WERI-Rb-1 (cell line): ENCODE measurements around the gene MED27.

ENCODE experiments used
- DNase-seq: peaks from one replicate; pipeline ENCODE4 v3.0.0-alpha.2; 2020
- H3K27ac ChIP-seq: fragments of 250-450 bp; sonication (Bioruptor Pico); 2 replicates; pipeline ENCODE4 v1.5.1; 2020; ENCODE audit warnings: mild to moderate bottlenecking, moderate library complexity
- H3K27me3 ChIP-seq: fragments of 250-450 bp; sonication (Bioruptor Pico); 2 replicates; pipeline ENCODE4 v1.5.1; 2021; ENCODE audit warnings: mild to moderate bottlenecking, low read depth, moderate library complexity; ENCODE audit not compliant: insufficient read depth, severe bottlenecking
- H3K36me3 ChIP-seq: fragments of 250-450 bp; sonication (Bioruptor Pico); 2 replicates; pipeline ENCODE4 v1.5.1; 2020; ENCODE audit warnings: mild to moderate bottlenecking, moderate library complexity
- H3K4me3 ChIP-seq: 2 replicates; pipeline ENCODE4 v1.5.1; 2011; ENCODE audit warnings: low read depth, mild to moderate bottlenecking, control low read depth, low read length
- H3K9me3 ChIP-seq: fragments of 250-450 bp; sonication (Bioruptor Pico); 2 replicates; pipeline ENCODE4 v1.5.1; 2021; ENCODE audit warnings: mild to moderate bottlenecking, moderate library complexity; ENCODE audit not compliant: severe bottlenecking
- CTCF ChIP-seq: IDR thresholded peaks from 2 replicates; pipeline ENCODE4 v1.5.1; 2011; ENCODE audit warnings: low read depth, mild to moderate bottlenecking, control low read depth, inconsistent platforms, low read length

The MED27 gene

GRCh38 chr9:131899296-131900228, 180.1 kb downstream of the MED27 start:
- H3K27ac ChIP-seq = no peak overlapping the region
- no peaks in the 10 kb centered on the region for H3K9me3 ChIP-seq
- TF ChIP-seq CTCF = no peak

GRCh38 chr9:131892902-131893500, 186.7 kb downstream of the MED27 start:
- H3K9me3 ChIP-seq = no peaks in the 10 kb centered on the region
- H3K27ac ChIP-seq = no peak overlapping the region
- H3K27me3 ChIP-seq = no peaks in the 10 kb centered on the region
- TF ChIP-seq CTCF = no peak
- no peak for DNase-seq
- H3K4me3 ChIP-seq = no peak overlapping the region
- H3K36me3 ChIP-seq = peaks cover 24% of the 10 kb centered on the region

More at GRCh38 chr9:131899296-131900228, 180.1 kb downstream of the MED27 start:
- peaks cover 9% of the 10 kb centered on the region for H3K36me3 ChIP-seq
- DNase-seq = no peak
- no peak overlapping the region for H3K4me3 ChIP-seq
- no peaks in the 10 kb centered on the region for H3K27me3 ChIP-seq

GRCh38 chr9:131892162-131892707, 187.4 kb downstream of the MED27 start:
- no peak for DNase-seq
- peaks cover 24% of the 10 kb centered on the region for H3K36me3 ChIP-seq
- H3K27me3 ChIP-seq = no peaks in the 10 kb centered on the region
- H3K4me3 ChIP-seq = no peak overlapping the region
- H3K27ac ChIP-seq = no peak overlapping the region
- no peak for TF ChIP-seq CTCF
- H3K9me3 ChIP-seq = no peaks in the 10 kb centered on the region

- Histone ChIP-seq H3K36me3 (peaks cover 24% of the 10 kb centered on the region), H3K9me3 (no peaks in the 10 kb centered on the region), H3K27me3 (no peaks in the 10 kb centered on the region), H3K27ac (no peak overlapping the region), H3K4me3 (no peak overlapping the region)
- TF ChIP-seq CTCF = no peak
- DNase-seq = no peak
Measured at GRCh38 chr9:131891598-131891997, 188.1 kb downstream of the MED27 start.

DNA sequence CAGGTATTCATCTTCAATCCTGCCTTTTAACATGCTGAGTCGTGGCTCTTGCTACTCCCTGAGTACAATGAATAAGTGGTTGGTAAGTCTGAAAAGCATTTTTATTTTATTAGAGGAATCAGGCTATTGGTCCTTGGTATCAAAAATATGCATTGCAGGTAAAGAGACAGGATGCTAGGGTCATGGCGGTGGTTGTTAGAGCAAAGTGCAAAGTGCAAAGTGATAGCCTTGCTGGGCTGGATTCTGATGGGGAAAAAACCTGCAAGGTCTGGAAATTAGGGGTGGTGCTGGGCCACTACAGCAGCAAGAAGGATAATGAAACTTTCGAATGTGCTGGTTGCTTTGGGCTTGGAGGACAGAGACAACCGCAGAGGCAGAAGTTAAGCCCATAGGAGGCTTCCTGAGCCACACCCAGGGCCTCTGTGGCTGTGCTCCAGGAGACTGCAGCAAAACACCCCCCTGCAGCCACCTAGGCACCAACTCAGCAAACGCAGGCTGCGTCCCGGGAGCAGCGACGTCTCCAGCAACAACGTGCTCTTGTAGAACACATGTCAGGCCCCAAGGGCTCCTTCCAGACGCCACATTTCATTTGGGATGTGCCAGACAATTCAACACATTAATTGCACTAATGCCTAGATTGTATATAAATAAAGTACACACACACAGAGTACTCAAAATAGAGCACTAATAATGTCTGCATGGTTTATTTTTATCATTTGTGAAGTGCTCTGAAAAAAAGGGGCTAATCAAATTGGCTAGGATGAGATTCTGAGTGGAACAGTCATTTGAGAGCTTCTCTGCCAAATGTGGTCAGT, 190.0 kb downstream of the MED27 start:
- no peak overlapping the region for H3K4me3 ChIP-seq
- no peak for TF ChIP-seq CTCF
- DNase-seq = no peak
- H3K36me3 ChIP-seq = peaks cover 24% of the 10 kb centered on the region
- no peak overlapping the region for H3K27ac ChIP-seq
- no peaks in the 10 kb centered on the region for H3K27me3 ChIP-seq
- no peaks in the 10 kb centered on the region for H3K9me3 ChIP-seq
